ENCODE results near the gene INO80.

The INO80 gene

GRCh38 chr15:41047474-41047873 lies 68.6 kb downstream of the INO80 start:
- no peak for DNase-seq (ENCODE audit: low read depth)

DNA sequence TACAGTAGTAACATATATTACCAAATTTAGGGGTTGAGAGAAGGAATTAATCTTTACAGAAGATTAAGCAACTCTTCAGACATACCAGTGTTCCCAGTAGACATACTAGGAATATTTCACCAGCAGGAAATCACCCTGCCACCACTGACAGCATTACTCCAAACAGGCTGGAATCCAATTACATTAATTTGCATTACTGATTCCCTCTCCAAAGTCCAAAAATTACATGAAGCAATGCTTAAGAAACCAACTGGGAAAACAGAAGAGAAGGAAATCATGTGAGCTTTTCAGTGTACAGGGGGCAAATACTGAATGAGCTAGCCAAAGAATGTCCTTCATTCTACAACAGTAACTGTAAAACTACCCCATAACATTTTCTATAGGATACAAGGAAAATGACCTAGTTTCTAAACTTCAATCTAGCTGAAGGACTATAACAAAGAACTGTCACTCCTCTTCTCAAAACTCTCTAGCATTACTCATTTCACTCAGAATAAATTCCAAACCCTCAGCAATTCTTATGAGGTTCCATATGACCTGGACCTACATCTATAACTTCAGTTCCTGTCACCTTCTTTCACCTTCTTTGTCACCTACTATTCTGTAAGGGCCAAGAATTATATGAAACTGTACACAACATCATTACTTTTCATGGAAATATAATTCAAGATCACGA lies 72.7 kb downstream of the INO80 start:
- no peak for DNase-seq (ENCODE audit: low read depth)

- no peak for DNase-seq (ENCODE audit: low read depth)
These were observed 73.2 kb downstream of the INO80 start for GRCh38 chr15:41042851-41043250.

DNA sequence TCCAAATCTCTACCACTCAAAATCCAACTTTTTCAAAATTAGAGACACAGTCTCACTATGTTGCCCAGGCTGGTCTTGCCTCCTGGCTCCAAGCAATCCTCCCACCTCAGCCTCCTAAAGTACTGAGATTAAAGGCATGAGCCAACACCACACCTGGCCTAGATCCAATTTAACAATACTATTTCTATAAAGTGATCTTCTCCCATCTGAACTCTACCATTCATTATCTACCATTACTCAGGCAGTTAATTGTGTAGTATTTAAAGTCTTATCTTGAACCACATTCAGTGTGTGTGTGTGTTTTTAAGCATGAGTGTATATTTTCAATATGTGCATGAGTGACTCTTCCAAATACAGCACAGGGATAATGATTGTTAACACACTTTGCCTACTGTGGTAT lies 77.0 kb downstream of the INO80 start:
- DNase-seq (ENCODE audit: low read depth), result no peak

GRCh38 chr15:41032079-41032328 lies 84.1 kb downstream of the INO80 start:
- no peak for DNase-seq (ENCODE audit: low read depth)

DNA sequence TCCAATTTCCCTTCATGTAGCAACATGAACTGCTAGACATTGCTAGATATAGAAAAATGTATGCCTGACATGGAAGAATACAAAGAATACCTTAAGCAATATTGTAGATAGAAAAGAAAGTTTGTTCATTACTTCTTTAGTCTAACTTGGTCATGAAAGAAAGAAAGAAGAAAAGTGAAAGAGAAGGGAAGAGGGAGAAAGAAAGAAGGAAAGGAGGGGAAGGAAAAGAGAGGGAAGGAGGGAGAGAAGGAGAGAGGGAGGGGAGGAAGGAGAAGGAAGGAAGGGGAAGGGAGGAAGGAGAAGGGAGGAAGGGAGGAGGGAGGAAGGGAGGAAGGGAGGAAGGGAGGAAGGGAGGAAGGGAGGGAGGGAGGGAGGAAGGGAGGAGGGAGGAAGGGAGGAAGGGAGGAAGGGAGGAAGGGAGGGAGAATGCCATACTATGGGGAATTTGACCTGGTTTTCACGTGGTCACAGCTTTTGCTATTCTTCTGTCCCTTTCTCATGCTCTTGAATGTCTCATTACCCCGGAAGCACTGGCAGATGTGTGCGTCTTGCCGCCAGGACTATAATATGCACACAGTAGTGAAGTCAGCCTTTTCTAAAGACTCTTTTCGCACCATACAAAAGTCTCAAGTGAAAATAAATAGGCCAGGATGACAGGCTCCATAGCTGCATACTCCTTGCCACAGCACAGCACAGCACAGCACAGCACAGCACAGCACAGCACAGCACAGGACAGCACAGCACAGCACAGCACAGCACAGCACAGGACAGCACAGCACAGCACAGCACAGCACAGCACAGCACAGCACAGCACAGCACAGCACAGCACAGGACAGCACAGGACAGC lies 84.6 kb downstream of the INO80 start:
- DNase-seq (ENCODE audit: low read depth), result no peak

GRCh38 chr15:41028853-41029252 lies 87.2 kb downstream of the INO80 start:
- DNase-seq (ENCODE audit: low read depth), result no peak

GRCh38 chr15:41025393-41025792 lies 90.7 kb downstream of the INO80 start:
- DNase-seq (ENCODE audit: low read depth), result no peak

- no peak for DNase-seq (ENCODE audit: low read depth)
These were observed 91.2 kb downstream of the INO80 start for GRCh38 chr15:41024885-41025284.

- DNase-seq (ENCODE audit: low read depth), result peak; percentile 79
These were observed 91.9 kb downstream of the INO80 start for GRCh38 chr15:41024131-41024530.

- DNase-seq (ENCODE audit: low read depth), result no peak
These were observed 93.5 kb downstream of the INO80 start for GRCh38 chr15:41022487-41023090.

DNA sequence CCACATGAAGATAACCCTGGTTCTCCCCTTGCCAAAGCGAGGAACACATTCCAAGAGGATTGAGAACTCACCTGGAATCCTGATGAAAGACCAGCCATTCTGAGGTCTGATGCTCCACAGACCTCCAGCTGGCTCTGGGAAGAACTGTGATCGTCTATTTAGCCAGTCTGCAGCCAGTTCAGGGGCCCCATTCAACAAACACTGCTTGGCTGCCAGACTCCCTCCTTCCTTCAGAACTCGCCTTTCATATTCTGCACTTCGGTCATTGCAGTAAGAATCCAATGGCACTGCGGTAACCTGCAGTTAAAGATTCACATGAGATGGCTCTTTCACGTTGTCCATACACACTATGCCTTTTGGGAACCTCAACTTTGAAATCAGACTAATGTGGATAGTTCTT lies 95.3 kb downstream of the INO80 start:
- DNase-seq (ENCODE audit: low read depth), result no peak

DNA sequence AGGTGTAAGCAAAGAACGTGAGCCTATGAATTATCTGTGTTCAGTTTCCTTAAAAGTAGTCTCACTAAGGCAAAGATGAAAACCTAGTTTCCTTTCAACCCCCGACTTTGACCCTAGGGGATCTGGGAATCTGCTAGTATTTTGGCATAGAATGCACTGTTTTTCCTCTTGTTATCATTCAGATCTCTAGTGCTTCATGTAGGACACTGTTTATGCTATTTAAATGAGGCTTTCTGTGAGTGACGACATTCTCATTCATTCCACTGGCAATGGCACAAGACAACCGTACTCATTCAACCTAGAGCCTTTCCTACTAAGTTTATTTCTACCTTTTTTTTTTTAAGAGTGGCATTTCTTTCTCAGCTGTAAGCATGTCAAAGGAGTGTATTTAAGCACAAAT lies 95.8 kb downstream of the INO80 start:
- DNase-seq (ENCODE audit: low read depth), result no peak

DNA sequence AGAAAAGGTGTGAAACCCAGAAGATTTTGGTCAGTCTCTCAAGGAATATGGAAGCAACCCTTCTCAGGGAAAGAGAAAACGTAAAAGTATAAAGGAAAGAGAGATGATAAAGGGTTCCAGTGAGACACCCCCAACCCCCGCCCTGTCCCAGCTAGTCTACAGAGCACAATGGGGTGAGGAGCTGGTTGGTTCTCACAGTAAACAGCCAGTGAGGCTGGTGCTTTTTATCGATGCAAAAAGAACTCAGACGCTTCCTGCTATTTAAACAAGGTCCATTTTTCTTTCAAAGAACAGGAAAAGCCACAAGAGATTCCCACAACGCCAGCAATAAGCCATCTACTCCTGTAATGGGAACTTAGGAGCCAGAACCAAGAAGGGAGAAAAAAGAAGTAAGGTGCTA lies 96.9 kb downstream of the INO80 start:
- DNase-seq (ENCODE audit: low read depth), result no peak

- DNase-seq (ENCODE audit: low read depth), result no peak
These were observed 97.5 kb downstream of the INO80 start for GRCh38 chr15:41018534-41018933.

- DNase-seq (ENCODE audit: low read depth), result no peak
These were observed 98.9 kb downstream of the INO80 start for GRCh38 chr15:41017066-41017735.

DNA sequence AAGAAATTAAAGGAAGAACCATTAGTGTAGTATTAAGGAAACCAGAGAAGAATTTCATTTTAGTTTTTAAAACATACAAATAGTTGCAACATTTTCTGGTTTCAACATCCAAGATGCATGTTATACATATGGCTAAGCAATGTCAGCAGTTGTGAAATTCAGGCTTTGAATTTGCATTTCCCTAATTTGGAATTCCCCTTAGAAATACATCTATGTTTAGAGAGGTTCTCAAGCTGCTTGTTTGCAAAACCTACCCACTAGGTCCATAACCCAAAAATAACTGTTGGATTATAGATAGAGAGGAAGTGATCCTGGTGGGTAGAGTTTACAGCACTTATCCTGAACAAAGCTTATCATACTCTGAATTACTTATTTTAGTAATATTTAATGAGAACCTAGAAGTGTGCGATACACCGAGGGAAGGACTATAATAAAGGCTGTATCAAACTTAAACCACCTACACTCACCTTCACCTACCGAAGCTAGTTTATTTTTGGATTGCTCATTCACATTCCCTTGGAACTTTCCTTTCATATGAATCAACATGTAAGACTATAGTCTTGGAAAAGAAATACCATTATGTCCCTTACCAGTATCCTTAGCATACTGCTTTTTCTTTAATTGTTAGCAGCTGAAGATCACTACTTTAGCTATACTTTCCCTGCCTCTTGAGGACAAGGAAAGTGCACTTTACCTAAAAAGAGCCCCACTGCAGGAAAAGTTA lies 102.2 kb downstream of the INO80 start:
- DNase-seq (ENCODE audit: low read depth), result no peak

- DNase-seq (ENCODE audit: low read depth), result no peak
These were observed 104.8 kb downstream of the INO80 start for GRCh38 chr15:41011055-41011815.

- DNase-seq (ENCODE audit: low read depth), result no peak
These were observed 105.7 kb downstream of the INO80 start for GRCh38 chr15:41010345-41010744.

DNA sequence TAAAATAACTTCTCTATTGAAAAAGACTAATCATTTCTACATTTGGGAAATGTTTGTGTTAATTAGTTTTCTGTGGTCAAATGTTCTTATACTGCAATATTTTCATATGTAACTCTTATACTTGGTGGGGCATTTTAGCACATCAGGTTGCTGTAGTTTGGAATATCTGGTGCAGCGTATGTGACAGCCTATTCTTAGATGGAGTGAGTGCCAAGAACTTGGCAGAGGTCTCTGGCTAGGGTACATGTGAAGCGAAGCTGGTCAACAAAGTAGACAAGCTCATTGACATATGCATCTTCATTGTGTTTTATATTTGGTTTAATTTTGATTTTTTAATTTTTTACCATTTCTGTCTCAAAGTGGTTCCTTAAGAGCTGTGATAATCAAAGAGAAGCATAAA lies 109.6 kb downstream of the INO80 start:
- no peak for DNase-seq (ENCODE audit: low read depth)

GRCh38 chr15:41004490-41004889 lies 111.6 kb downstream of the INO80 start:
- no peak for DNase-seq (ENCODE audit: low read depth)
